ENCODE measurements around the gene CYP4F22. TPM values are rescaled to one million over a fixed set of nuclear protein-coding genes. Genes with fewer than 3 reads are reported as not detected.
A peak's percentile ranks its signal among the peaks of the same experiment; 100 is the strongest.

The CYP4F22 gene
- total and polyA plus RNA-seq, 9 of the 15 experiments (the other 6 are each of a cell fraction or from before 2014, with no cell fraction given), result not detected

GRCh38 chr19:15540435-15540834 lies 32.1 kb downstream of the CYP4F22 start (continued):
- peak; percentile 22; the same call in 1 of the 2 replicates for TF ChIP-seq NFIC (IDR thresholded peaks at IDR 0.05)
- TF ChIP-seq PHF8 (IDR thresholded peaks at IDR 0.05; ENCODE audit: borderline replicate concordance, low read length), result no peak

GRCh38 chr19:15544283-15544682 lies 36.0 kb downstream of the CYP4F22 start:
- no peaks in the 10 kb centered on the region for H3K9me1 ChIP-seq (ENCODE audit: control insufficient read depth, insufficient read depth, low read length)
- no peak overlapping the region for H3K27ac ChIP-seq (ENCODE audit: extremely low read depth, low read depth, low read length)
- no peaks in the 10 kb centered on the region for H3K79me2 ChIP-seq (ENCODE audit: control insufficient read depth, insufficient read depth, low read length)
- TF ChIP-seq MAFK (IDR thresholded peaks at IDR 0.05; ENCODE audit: low read length) (peak; percentile 63; the same call in 1 of the 2 replicates), PHF20 (IDR thresholded peaks at IDR 0.05; ENCODE audit: partially characterized antibody) (no peak), ZNF280A (IDR thresholded peaks at IDR 0.05; ENCODE audit: low read depth, partially characterized antibody) (no peak), ZNF316 (IDR thresholded peaks at IDR 0.05) (peak; percentile 82), ZNF589 (CRISPR knock-in tag; IDR thresholded peaks at IDR 0.05; ENCODE audit: low read depth) (no peak), MAFG (tag; conservative IDR thresholded peaks at IDR 0.05) (peak; percentile 65), ELF1 (tag; IDR thresholded peaks at IDR 0.05) (no peak), ZKSCAN1 (IDR thresholded peaks at IDR 0.05; ENCODE audit: low read depth, low read length) (no peak), MAFF (IDR thresholded peaks at IDR 0.05; ENCODE audit: low read length) (peak; percentile 60), ZNF232 (CRISPR knock-in tag; IDR thresholded peaks at IDR 0.05) (no peak), C11orf30 (IDR thresholded peaks at IDR 0.05; ENCODE audit: low read depth) (peak; percentile 64), RBM14 (IDR thresholded peaks at IDR 0.05; ENCODE audit: borderline replicate concordance, insufficient read depth, low read depth, low read length) (no peak)
- TF ChIP-seq, protein P1, sequence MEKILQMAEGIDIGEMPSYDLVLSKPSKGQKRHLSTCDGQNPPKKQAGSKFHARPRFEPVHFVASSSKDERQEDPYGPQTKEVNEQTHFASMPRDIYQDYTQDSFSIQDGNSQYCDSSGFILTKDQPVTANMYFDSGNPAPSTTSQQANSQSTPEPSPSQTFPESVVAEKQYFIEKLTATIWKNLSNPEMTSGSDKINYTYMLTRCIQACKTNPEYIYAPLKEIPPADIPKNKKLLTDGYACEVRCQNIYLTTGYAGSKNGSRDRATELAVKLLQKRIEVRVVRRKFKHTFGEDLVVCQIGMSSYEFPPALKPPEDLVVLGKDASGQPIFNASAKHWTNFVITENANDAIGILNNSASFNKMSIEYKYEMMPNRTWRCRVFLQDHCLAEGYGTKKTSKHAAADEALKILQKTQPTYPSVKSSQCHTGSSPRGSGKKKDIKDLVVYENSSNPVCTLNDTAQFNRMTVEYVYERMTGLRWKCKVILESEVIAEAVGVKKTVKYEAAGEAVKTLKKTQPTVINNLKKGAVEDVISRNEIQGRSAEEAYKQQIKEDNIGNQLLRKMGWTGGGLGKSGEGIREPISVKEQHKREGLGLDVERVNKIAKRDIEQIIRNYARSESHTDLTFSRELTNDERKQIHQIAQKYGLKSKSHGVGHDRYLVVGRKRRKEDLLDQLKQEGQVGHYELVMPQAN (IDR thresholded peaks at IDR 0.05; ENCODE audit: borderline replicate concordance), result no peak
- peaks cover 0 to 3% of the 10 kb centered on the region in 2 experiments; a peak in 2 of 5 replicates for H3K4me1 ChIP-seq (replicated peaks in 1 of 2; ENCODE audit: control insufficient read depth in 2 of 2, insufficient read depth in 2 of 2, low read length in 2 of 2)
- no peaks in the 10 kb centered on the region for H4K20me1 ChIP-seq (replicated peaks; ENCODE audit: control insufficient read depth, insufficient read depth, low read length)
- intact Hi-C loops (cut with micrococcal nuclease) (no loop called here), in situ Hi-C loops (cut with MboI) (no loop called here)
- no peak overlapping the region for H3K9ac ChIP-seq (ENCODE audit: insufficient read depth in 1 of 2, low read depth in 2 of 2, low read length in 2 of 2)
- ATAC-seq (no peak), DNase-seq (ENCODE audit: extremely low read depth in 1 of 4, low spot score in 3 of 4) (no peak), FAIRE-seq (no peak)
- CTCF ChIA-PET (ENCODE audit: low intra/inter-chr PET ratio), result no interaction called here
- H3K36me3 ChIP-seq (ENCODE audit: control insufficient read depth, insufficient read depth, low read length), result no peaks in the 10 kb centered on the region
- no peaks in the 10 kb centered on the region for H3K9me3 ChIP-seq (replicated peaks; ENCODE audit: control insufficient read depth, insufficient read depth, low read depth, low read length)
- no peak overlapping the region for H2AFZ ChIP-seq (ENCODE audit: low read depth, low read length)
- peaks cover 0 to 4% of the 10 kb centered on the region in 2 experiments; a peak in 3 of 5 replicates for H3K27me3 ChIP-seq (ENCODE audit: control insufficient read depth in 2 of 2, insufficient read depth in 2 of 2, low read length in 2 of 2)
- BruUV-seq (replicated peaks), result no TSS peak
- H3K4me3 ChIP-seq, result no peak overlapping the region
- POLR2A ChIA-PET, result interaction anchor here (0.6 kb wide), 1 partner anchor 14 kb away, joined by 3 read pairs; no protein-coding TSS in a partner anchor
- no peak overlapping the region for H3K4me2 ChIP-seq (ENCODE audit: insufficient read depth, low read length)

Measured in K562 (cell line).